H1 (cell line): ENCODE measurements around the gene LZTFL1. TPM values are rescaled to one million over a fixed set of nuclear protein-coding genes. Genes with fewer than 3 reads are reported as not detected.

Experiments used
- SAP30 ChIP-seq: fragments of 300-600 bp; sonication (generic); IDR thresholded peaks from 2 replicates; pipeline ENCODE4 v1.7.1; 2012; ENCODE audit warnings: low read length, moderate library complexity, mild to moderate bottlenecking, inconsistent platforms; ENCODE audit not compliant: insufficient read depth, insufficient replicate concordance
- SUZ12 ChIP-seq: fragments of 200-600 bp; sonication (generic); IDR thresholded peaks from 2 replicates; pipeline ENCODE4 v1.6.1; 2012; ENCODE audit warnings: mild to moderate bottlenecking, inconsistent platforms, low read length, moderate library complexity, mixed read lengths
- TEAD4 ChIP-seq: IDR thresholded peaks from 2 replicates; pipeline ENCODE4 v1.6.1; 2012; ENCODE audit warnings: low read depth, low read length, inconsistent platforms, mixed read lengths
- polyA plus RNA-seq, 7 experiments: library from polyadenylated mRNA; depleted of rRNA in 3 of 7; stranded (reverse) in 5 of 7; unstranded in 2 of 7; fragments of >200 nt in 5 of 7; fragments of 200-250 nt in 2 of 7; gene quantifications; 1 replicate in 5 of 7; 2 replicates in 1 of 7; 4 replicates in 1 of 7; pipeline versions ENCODE4 v1.2.1 to v1.2.3, GENCODE V29; 2011 to 2013; ENCODE audit warnings: missing spikeins in 2 of 7, mixed read lengths in 2 of 7
- total RNA-seq: library from RNA; stranded (reverse); fragmentation: NEBNext Ultra II Directional; extraction: Animal tissue kit (Norgen Biotek cat#: 25700); gene quantifications from 2 replicates; pipeline ENCODE4 v1.2.1, GENCODE V29; 2021

Gene LZTFL1
- total and polyA plus RNA-seq, 2 of the 8 experiments (the other 6 are each of a cell fraction or from before 2014, with no cell fraction given) = 8.7 to 11.5 TPM

- TF ChIP-seq SUZ12 (no peak), SAP30 (no peak), TEAD4 (no peak)
These were observed 49.3 kb downstream of the LZTFL1 start (continued) for GRCh38 chr3:45792516-45793172.
